GM23248 (cell line): Measurements from ENCODE around the gene PDRG1.

Source experiments
- EZH2 ChIP-seq: fragments of 200-600 bp; sonication (generic); IDR thresholded peaks from 2 replicates; pipeline ENCODE4 v1.6.1; 2018; ENCODE audit warnings: antibody characterized with exemption, mild to moderate bottlenecking; ENCODE audit not compliant: insufficient read depth, poor library complexity, severe bottlenecking
- EZH2phosphoT487 ChIP-seq: fragments of 200-600 bp; sonication (generic); IDR thresholded peaks from 2 replicates; pipeline ENCODE4 v1.6.1; 2018; ENCODE audit warnings: antibody characterized with exemption, moderate library complexity, mild to moderate bottlenecking, low read depth; ENCODE audit not compliant: insufficient read depth

DNA sequence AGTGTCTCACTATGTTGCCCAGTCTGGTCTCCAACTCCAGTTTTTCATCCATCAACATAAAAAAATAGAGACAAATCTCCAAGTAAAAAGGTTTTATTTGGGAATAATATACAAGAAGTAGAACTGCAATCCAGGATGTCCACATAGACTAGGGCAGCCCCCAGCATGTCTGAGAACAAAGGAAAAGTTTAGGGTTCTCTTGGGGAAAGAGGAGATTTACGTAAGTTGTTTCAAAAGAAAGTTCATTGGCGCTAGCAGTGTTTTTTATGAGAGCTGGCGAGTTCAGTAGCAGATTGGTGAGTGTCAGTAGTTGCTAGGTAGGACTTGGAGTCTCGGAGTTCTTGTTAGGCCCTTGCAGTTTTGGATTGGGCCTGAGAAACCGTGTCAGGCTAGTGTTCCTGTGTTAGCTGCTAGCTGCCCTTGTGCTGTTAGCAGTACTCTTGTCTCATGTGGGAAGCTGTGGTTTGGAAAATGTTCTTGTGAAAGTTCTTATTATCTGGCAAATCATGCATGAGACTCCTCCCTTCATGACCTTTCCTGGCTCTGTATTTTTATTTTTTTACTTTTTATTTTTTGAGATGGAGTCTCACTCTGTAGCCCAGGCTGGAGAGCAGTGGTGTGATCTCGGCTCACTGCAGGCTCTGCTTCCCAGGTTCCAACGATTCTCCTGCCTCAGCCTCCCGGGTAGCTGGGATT lies 56.7 kb downstream of the PDRG1 start:
- TF ChIP-seq EZH2, result no peak
- no peak for TF ChIP-seq EZH2phosphoT487
